Measurements from ENCODE around the gene CTR9.

GRCh38 chr11:10798330-10798928 lies 47.4 kb downstream of the CTR9 start:
- TF ChIP-seq EZH2 (optimal IDR thresholded peaks at IDR 0.05; ENCODE audit: low read depth, low read length): no peak
- TF ChIP-seq CTCF (IDR thresholded peaks at IDR 0.05; ENCODE audit: low read length): no peak
